A549 (cell line): ENCODE data around the gene SEC16B. TPM values are rescaled to one million over a fixed set of nuclear protein-coding genes. Genes with fewer than 3 reads are reported as not detected.
A peak's percentile ranks its signal among the peaks of the same experiment; 100 is the strongest.

Experiments
- ATAC-seq, 2 experiments: fragments of 200-7000 bp in 1 of 2; fragments of >200 bp in 1 of 2; cut with Nextera tagmentation in 1 of 2; cut with Tn5 transposase in 1 of 2; 3 replicates each; pipeline versions ENCODE4 v1.8.0 to v1.9.1; 2018 to 2020; ENCODE audit warnings: mild to moderate bottlenecking in 1 of 2, moderate library complexity in 1 of 2
- CTCF ChIA-PET: fragments of 300-600 bp; sonication (Branson Sonifier 250); formaldehyde crosslinking; extraction: SDS; loops from one replicate; lab custom pipeline; 2021; ENCODE audit warnings: antibody characterized with exemption, inconsistent platforms; lab: Yijun Ruan, JAX
- POLR2A ChIA-PET: fragments of 350-600 bp; formaldehyde crosslinking; extraction: SDS; loops from one replicate; lab custom pipeline; 2021; ENCODE audit warnings: antibody characterized with exemption, inconsistent platforms; lab: Yijun Ruan, JAX
- DNase-seq, 2 experiments: peaks; one replicate each; pipeline versions ENCODE4 v3.0.0 to v3.0.0-alpha.2; 2011 to 2016; ENCODE audit warnings: low read depth in 1 of 2, low spot score in 1 of 2
- FAIRE-seq: peaks from 2 replicates; lab custom pipeline; 2011; peaks lifted over from hg19 to GRCh38; lab: Jason Lieb, UNC
- H3K27ac ChIP-seq, 2 experiments: fragments of >200 bp; sonication (Bioruptor Twin); formaldehyde crosslinking; 3 replicates each; pipeline ENCODE4 v1.5.1; 2016 to 2017
- H3K4me1 ChIP-seq: fragments of >200 bp; sonication (Bioruptor Twin); formaldehyde crosslinking; 3 replicates; pipeline ENCODE4 v1.6.1; 2016
- H3K4me2 ChIP-seq: fragments of >200 bp; sonication (Bioruptor Twin); formaldehyde crosslinking; 3 replicates; pipeline ENCODE4 v1.6.1; 2016
- H3K4me3 ChIP-seq: fragments of >200 bp; sonication (Bioruptor Twin); formaldehyde crosslinking; 3 replicates; pipeline ENCODE4 v1.5.1; 2016
- H3K9me3 ChIP-seq: fragments of >200 bp; sonication (Bioruptor Twin); formaldehyde crosslinking; 3 replicates; pipeline ENCODE4 v1.6.1; 2016
- ATOH8 ChIP-seq: fragments of 250-450 bp; sonication (Bioruptor Pico); IDR thresholded peaks from 2 replicates; pipeline ENCODE4 v1.5.0; 2020; ENCODE audit warnings: low read depth, mild to moderate bottlenecking, moderate library complexity
- FOXS1 ChIP-seq: fragments of 250-450 bp; sonication (Bioruptor Pico); IDR thresholded peaks from 2 replicates; pipeline ENCODE4 v1.5.0; 2020; ENCODE audit warnings: mild to moderate bottlenecking, moderate library complexity
- HDAC2 ChIP-seq: fragments of 200-600 bp; sonication (generic); IDR thresholded peaks from 2 replicates; pipeline ENCODE4 v1.6.1; 2016
- HES2 ChIP-seq: fragments of >200 bp; sonication (Bioruptor Twin); formaldehyde crosslinking; IDR thresholded peaks from 2 replicates; pipeline ENCODE4 v1.6.1; 2016
- HOXA7 ChIP-seq: fragments of 250-450 bp; sonication (Bioruptor Pico); IDR thresholded peaks from 2 replicates; pipeline ENCODE4 v1.5.0; 2020; ENCODE audit warnings: mild to moderate bottlenecking, moderate library complexity
- HOXB13 ChIP-seq: fragments of 250-450 bp; sonication (Bioruptor Pico); IDR thresholded peaks from 2 replicates; pipeline ENCODE4 v1.5.0; 2020; ENCODE audit warnings: low read depth, mild to moderate bottlenecking, moderate library complexity
- HOXB5 ChIP-seq: fragments of 250-450 bp; sonication (Bioruptor Pico); IDR thresholded peaks from 2 replicates; pipeline ENCODE4 v1.5.0; 2020; ENCODE audit warnings: mild to moderate bottlenecking, moderate library complexity
- MAFK ChIP-seq: fragments of 450-650 bp; IDR thresholded peaks from 2 replicates; pipeline ENCODE4 v1.6.1; 2014; ENCODE audit not compliant: partially characterized antibody
- NFE2L2 ChIP-seq: fragments of 150-350 bp; conservative IDR thresholded peaks from 2 replicates; pipeline ENCODE4 v1.6.1; 2014; ENCODE audit warnings: low read length
- NPAS2 ChIP-seq: fragments of 250-450 bp; sonication (Bioruptor Pico); IDR thresholded peaks from 2 replicates; pipeline ENCODE4 v1.8.0; 2022; ENCODE audit warnings: mild to moderate bottlenecking, moderate library complexity, borderline replicate concordance
- NR3C1 ChIP-seq: fragments of >200 bp; sonication (Bioruptor Twin); formaldehyde crosslinking; IDR thresholded peaks from 3 replicates; pipeline ENCODE4 v1.6.1; 2017
- RAD21 ChIP-seq, 2 experiments: fragments of >200 bp in 1 of 2; sonication (Bioruptor Twin) in 1 of 2; formaldehyde crosslinking in 1 of 2; IDR thresholded peaks in 1 of 2; conservative IDR thresholded peaks in 1 of 2; 2 replicates in 1 of 2; 3 replicates in 1 of 2; pipeline ENCODE4 v1.6.1; 2012 to 2018; ENCODE audit warnings: inconsistent platforms in 1 of 2
- RCOR1 ChIP-seq: fragments of 150-350 bp; IDR thresholded peaks from 2 replicates; pipeline ENCODE4 v1.6.1; 2014; ENCODE audit warnings: antibody characterized with exemption, low read length, low read depth
- SMC3 ChIP-seq: fragments of >200 bp; sonication (Bioruptor Twin); formaldehyde crosslinking; IDR thresholded peaks from 3 replicates; pipeline ENCODE4 v1.6.1; 2018; ENCODE audit warnings: inconsistent platforms
- ZFP36 ChIP-seq: fragments of 450-650 bp; IDR thresholded peaks from 2 replicates; pipeline ENCODE4 v1.6.1; 2014; ENCODE audit warnings: borderline replicate concordance; ENCODE audit not compliant: partially characterized antibody
- WGBS: methylation state at CpG from one replicate; pipeline ENCODE4 v1.1.6; 2017; ENCODE audit errors: missing lambda C conversion rate; 5-methylcytosine and 5-hydroxymethylcytosine counted together
- polyA plus RNA-seq, 4 experiments: library from polyadenylated mRNA; depleted of rRNA in 3 of 4; stranded (reverse); fragments of >200 nt; fragmentation: RNase III in 1 of 4; extraction: RNeasy Plus Mini Kit Qiagen cat#74134 plus additional on column Dnase treatment in 1 of 4; gene quantifications; 2 replicates in 3 of 4; 3 replicates in 1 of 4; pipeline ENCODE4 v1.2.3, GENCODE V29; 2011 to 2017
- TF ChIP-seq, protein P1 (sequence below): fragments of 250-450 bp; sonication (Bioruptor Pico); IDR thresholded peaks from 2 replicates; pipeline ENCODE4 v1.5.0; 2021; ENCODE audit warnings: mild to moderate bottlenecking, moderate library complexity, borderline replicate concordance
- TF ChIP-seq, protein P2 (sequence below): fragments of >200 bp; sonication (Bioruptor Twin); formaldehyde crosslinking; IDR thresholded peaks from 3 replicates; pipeline ENCODE4 v1.6.1; 2016
- TF ChIP-seq, protein P3 (sequence below): fragments of >200 bp; sonication (Bioruptor Twin); formaldehyde crosslinking; IDR thresholded peaks from 3 replicates; pipeline ENCODE4 v1.5.1; 2016

SEC16B gene
- polyA plus RNA-seq, 2 of the 4 experiments (the other 2 are of a cell fraction), result 1.3 to 2.6 TPM

DNA sequence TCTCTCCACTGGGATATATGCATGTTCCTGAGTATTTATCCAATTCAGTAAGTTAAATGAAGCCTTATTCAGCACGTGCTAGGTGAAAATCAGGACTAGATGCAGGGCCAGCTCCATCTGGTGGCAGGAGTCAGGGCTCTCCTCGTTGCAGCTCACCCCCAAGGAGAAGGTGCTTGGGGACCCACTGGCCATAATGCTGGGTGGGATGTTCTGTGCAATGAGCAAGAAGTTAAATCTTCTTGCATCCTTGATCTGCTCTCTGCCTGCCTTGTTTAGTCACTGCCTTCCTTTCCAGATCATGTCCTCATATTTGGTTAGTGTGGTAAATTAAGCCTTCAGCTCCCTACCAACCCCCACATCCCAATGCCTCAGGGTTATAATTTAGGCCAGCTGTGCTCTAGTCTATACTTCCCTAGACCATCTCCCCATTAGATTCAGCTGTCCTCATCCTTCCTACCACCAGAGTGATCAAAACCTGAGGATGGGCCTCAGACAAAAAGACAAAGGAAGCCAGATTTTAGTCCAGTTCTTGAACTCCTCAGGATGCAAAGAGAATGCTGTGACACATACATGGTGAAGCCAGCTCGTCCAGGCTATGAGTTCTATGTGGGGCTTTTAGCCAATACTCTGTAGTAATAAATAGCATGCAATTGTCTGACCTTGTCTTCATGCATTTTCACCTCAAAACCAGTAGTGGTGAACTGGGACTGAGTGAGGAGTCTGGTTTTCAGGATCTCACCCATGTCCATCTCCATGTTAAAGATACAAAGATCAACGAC, 55.9 kb downstream of the SEC16B start:
- no peaks in the 10 kb centered on the region for H3K4me1 ChIP-seq
- DNase-seq (peak; percentile 19 to 20), FAIRE-seq (no peak), ATAC-seq (peak in 1 of 2 experiments; percentile 72; a peak in 3 of 6 replicates)
- 3% methylated on average over 4 of the region's 4 CpGs for WGBS
- TF ChIP-seq, protein P1, sequence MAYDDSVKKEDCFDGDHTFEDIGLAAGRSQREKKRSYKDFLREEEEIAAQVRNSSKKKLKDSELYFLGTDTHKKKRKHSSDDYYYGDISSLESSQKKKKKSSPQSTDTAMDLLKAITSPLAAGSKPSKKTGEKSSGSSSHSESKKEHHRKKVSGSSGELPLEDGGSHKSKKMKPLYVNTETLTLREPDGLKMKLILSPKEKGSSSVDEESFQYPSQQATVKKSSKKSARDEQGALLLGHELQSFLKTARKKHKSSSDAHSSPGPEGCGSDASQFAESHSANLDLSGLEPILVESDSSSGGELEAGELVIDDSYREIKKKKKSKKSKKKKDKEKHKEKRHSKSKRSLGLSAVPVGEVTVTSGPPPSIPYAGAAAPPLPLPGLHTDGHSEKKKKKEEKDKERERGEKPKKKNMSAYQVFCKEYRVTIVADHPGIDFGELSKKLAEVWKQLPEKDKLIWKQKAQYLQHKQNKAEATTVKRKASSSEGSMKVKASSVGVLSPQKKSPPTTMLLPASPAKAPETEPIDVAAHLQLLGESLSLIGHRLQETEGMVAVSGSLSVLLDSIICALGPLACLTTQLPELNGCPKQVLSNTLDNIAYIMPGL (CRISPR knock-in tag), result no peak
- TF ChIP-seq NFE2L2 (no peak), NPAS2 (CRISPR knock-in tag) (no peak), ATOH8 (CRISPR knock-in tag) (no peak), RAD21 (conservative IDR thresholded peaks at IDR 0.05 in 1 of 2, IDR thresholded peaks at IDR 0.05 in 1 of 2) (peak; percentile 12 to 46; a peak in 2 of 5 replicates)
- TF ChIP-seq, protein P2, sequence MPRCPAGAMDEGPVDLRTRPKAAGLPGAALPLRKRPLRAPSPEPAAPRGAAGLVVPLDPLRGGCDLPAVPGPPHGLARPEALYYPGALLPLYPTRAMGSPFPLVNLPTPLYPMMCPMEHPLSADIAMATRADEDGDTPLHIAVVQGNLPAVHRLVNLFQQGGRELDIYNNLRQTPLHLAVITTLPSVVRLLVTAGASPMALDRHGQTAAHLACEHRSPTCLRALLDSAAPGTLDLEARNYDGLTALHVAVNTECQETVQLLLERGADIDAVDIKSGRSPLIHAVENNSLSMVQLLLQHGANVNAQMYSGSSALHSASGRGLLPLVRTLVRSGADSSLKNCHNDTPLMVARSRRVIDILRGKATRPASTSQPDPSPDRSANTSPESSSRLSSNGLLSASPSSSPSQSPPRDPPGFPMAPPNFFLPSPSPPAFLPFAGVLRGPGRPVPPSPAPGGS, result no peak
- TF ChIP-seq, protein P3, sequence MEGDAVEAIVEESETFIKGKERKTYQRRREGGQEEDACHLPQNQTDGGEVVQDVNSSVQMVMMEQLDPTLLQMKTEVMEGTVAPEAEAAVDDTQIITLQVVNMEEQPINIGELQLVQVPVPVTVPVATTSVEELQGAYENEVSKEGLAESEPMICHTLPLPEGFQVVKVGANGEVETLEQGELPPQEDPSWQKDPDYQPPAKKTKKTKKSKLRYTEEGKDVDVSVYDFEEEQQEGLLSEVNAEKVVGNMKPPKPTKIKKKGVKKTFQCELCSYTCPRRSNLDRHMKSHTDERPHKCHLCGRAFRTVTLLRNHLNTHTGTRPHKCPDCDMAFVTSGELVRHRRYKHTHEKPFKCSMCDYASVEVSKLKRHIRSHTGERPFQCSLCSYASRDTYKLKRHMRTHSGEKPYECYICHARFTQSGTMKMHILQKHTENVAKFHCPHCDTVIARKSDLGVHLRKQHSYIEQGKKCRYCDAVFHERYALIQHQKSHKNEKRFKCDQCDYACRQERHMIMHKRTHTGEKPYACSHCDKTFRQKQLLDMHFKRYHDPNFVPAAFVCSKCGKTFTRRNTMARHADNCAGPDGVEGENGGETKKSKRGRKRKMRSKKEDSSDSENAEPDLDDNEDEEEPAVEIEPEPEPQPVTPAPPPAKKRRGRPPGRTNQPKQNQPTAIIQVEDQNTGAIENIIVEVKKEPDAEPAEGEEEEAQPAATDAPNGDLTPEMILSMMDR, result peak; percentile 24; the same call in 2 of the 3 replicates
- no peak overlapping the region for H3K4me2 ChIP-seq
- CTCF ChIA-PET, result interaction anchor here (0.9 to 1.5 kb wide), 2 partner anchors 20 to 32 kb away, joined by 3 to 6 read pairs; no protein-coding TSS in a partner anchor
- H3K4me3 ChIP-seq, result no peak overlapping the region
- no peak overlapping the region for H3K27ac ChIP-seq
- H3K9me3 ChIP-seq, result no peaks in the 10 kb centered on the region
- POLR2A ChIA-PET, result no interaction called here

DNA sequence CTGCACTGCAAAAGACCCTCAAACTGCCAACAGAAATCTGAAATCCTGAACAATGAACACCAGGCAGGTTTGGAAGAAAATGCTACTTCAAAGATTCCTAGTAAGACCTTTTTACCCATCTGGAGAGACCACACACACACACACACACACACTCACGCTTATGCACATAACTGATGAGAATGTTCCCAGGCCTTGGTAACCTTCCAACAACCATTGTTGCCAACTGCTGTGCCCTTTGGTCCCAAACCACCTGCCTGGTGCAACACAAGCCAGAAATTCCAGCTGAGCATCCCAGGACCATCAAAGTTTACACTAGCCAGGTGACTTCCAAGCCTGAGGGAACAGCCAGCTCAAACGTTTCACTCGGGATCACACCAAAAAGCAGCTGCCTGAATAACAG, 56.9 kb downstream of the SEC16B start:
- no peak for FAIRE-seq
- no peak overlapping the region for H3K27ac ChIP-seq
- no peak overlapping the region for H3K4me2 ChIP-seq
- no peaks in the 10 kb centered on the region for H3K4me1 ChIP-seq
- H3K4me3 ChIP-seq, result no peak overlapping the region
- ATAC-seq, result no peak
- TF ChIP-seq HOXA7 (CRISPR knock-in tag) (no peak), HOXB5 (no peak), NR3C1 (no peak), FOXS1 (CRISPR knock-in tag) (no peak), SMC3 (no peak), MAFK (no peak), HOXB13 (CRISPR knock-in tag) (no peak), RCOR1 (no peak), HDAC2 (no peak), ZFP36 (no peak), HES2 (no peak)
- TF ChIP-seq, all 56 proteins: peak for 0
- ChIA-PET POLR2A (no interaction called here), CTCF (interaction anchor here (0.6 to 1.5 kb wide), 2 partner anchors 10 to 33 kb away, joined by 3 to 6 read pairs; no protein-coding TSS in a partner anchor)
- WGBS, result 8% methylated on average over 3 of the region's 3 CpGs
- DNase-seq, result no peak
- no peaks in the 10 kb centered on the region for H3K9me3 ChIP-seq
